NCI-H446 treated with DMSO at 0.1 percent for 48 hours (cell line): ENCODE measurements around the gene NEURL1B.

Experiments
- DNase-seq: peaks from one replicate; lab custom pipeline; 2025; lab: John Stamatoyannopoulos, UW

The NEURL1B gene

DNA sequence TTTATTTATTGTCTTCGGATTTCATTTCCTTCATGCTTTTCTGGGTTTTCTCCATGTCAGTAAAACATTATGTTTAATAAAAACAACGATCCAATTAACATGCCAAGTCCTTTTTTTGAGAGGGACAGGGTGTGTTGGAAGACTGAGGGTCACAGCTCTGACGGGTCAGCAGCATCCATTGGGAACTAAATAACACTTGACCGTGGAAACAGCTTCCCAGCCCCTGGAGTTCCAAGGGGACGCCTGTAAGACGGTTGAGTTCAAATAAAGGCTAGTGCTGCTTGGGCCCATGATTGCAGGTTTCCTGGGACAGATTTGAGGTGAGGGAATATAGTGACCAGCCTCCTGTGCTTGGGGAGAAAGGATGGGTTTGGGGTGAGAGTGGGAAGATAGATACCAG lies 30.4 kb upstream of the NEURL1B start:
- DNase-seq: no peak

DNA sequence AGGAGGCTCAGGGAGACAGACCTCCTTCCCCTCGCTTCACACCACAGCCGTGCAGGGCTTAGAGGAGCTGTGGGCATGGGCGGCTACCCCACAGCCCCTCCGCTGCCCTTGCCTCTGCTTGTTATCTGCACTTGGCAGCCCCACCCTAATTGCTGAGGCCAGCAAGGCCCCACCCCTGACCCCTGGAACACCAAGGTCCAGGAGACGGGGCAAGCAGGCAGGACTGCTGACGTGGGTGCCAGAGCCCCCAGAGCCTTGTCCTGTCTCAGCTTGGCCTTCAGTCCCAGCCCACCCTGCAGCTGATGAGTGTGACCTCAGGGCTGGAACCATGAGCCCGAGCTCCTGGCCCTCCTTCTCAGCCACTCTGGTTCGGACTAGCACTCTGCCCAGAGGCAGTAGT lies 29.1 kb upstream of the NEURL1B start:
- no peak for DNase-seq

DNA sequence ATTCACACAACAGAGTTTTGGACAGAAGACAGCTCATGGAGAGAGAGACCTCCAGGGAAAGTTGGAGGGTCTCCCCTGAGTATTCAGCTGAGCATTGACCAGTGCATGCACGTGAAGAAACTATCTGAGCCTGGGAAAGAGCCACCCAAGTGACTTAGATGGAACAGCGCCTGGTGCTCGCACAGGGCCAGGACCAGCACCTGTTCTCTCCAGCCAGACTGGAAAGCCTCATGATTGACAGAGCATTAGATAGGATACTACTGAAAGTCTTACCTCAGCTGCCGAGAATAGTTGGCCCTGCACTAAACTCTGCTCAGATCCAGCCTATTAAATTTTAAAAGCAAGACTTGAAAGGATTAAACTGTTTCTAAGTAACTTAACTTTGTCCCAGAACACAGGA lies 28.3 kb upstream of the NEURL1B start:
- DNase-seq: no peak

DNA sequence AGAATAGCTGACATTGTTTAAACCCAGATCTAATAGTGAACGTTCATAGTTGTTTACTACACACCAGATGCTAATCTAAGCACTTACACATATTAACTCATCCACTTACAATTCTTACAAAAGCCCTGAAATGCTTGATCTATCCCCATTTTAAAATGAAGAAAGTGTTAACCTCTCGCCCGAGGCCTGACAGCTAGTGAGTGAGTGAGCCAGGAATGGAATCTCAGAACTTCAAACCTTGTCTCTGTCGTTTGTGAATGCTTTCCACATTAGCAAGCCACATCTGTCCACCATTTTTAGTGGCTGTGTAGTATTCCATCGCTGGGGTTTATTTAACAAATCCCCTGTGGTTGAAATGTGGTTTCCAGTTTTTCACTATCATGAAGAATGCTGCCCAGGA lies 24.9 kb upstream of the NEURL1B start:
- no peak for DNase-seq

DNA sequence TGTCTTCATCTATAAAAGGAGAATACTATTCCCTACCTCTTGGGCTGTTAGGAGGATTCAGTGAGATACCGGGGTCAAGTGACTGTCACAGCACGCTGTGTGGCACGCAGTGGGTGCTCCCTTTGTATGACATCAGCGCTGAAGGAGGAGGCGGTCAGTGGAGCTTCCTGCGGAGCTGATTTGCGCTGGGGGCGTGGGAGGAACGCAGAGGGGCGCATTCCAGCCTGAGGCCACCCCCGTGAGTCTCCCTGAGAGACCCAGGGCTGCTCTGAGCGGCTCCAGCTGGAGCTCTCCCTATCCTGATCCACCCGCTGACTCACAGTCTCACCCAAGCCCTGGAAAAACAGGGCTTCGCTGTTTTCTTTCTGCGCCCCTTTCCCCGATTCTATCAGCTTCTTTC lies 24.3 kb upstream of the NEURL1B start:
- DNase-seq: no peak

DNA sequence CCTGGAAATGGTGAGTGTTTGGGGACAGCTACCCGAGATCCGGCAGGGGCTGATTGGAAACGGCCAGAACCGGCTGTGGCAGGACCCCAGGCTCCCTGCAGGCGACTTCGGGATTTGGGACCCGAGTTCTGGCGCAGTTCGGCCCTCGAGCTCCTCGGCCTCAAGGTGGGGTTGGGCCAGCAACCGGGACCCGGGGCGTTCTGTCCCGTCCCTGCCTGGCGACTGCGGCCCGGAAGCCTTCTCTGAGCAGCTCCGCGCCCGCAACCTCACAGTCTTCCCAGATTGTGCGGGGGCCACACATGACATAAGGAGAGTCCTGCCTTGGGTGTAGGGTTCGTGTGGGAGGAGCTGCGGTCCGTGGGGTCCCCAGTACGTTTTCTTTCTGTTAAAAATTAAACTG lies 23.2 kb upstream of the NEURL1B start:
- no peak for DNase-seq

DNA sequence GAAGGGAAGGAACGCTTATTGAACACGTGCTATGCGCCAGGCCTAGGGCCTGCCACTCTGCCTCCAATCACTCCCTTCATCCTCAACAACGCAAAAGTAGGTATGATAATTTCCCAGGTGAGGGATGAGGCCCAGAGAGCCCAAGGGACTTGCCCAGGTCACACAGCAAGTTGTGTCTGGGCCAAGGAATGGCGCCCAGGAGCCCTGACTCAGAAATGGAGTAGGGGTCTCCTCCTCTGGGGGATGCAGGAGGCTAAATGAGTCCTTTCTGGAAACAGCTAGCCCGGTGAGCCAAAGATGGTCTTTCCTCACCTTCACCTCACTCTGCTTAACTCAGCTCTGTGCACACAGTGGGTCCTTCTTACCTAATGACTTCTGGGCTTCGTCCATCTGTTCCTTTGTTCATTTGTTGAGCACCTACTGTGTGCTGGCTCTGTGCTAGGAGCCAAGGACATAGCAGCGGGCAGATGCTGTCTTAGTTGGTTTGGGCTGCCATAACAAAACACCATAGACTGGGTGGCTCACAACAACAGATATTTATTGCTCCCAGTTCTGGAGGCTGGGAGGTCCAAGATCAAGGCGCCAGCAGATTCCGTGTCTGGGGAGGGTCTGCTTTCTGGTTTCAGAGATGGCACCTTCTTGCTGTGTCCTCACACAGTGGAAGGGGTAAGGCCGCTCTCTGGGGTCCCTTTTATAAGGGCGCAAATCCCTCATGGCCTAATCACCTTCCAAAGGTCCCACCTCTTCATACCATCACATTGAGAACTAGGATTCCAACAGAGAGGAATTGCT lies 22.3 kb upstream of the NEURL1B start:
- DNase-seq: no peak

DNA sequence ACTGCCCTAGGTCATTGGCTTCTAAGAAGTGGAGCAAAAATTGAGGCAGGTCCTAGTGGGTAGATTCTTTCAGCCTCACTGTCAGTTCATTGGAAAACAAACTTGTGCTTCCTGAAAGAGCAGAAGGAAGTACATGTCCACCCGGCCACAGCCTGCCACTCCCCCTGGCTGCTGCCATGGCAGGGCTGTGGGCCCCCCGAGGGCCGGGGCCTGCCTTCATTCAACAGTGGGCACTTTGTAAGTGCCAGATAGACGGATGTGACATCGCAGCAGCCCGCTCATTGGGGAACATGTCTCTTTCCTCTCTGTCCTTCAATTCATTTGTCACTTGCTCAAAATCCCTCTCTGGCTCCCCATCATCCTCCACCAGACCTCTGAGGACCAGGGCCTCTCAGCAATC lies 20.6 kb upstream of the NEURL1B start:
- no peak for DNase-seq

DNA sequence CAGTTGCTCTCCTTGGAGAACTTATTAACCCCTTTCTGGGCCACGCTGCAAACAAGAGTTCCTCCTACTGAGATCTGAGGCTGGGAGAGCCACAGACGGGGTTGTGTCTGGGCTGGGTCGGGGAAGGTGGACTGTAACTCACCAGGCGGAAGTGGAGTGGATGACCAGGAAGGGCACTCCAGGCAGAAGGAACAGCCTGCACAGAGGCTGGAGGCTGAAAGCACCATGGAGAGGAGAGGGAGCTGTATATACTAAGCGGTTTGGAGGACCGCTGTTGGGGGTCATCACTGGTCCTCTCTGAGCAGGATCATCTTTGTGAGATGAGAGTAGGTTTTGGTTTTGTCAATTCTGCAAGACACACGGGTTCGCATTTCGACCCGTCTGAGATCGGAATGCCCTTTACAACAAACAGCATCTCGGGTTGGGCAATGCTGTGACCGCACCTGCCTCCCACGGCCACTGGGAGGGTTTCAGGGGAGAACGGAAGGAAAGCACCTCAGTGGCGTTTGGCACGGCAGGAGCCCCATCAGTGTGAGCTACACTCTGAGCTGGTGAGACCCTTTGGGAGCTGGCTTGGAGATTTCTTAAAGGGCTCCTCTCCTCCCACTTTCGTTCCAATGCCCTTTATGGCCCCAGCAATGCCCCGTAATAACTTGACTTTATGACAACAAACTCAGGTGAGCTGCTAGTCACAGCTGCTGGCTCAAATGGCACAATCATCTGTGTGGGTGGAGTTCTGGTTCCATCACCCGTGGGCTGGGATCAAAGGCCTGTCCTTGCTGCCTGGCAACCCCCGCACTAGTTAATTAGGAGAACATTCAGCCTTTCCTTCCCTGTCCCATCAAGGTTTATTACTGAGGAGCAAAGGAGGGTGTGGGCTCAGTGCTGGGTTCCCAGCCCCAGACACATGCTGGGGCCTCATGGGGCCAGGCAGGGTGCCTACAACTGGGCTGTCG lies 18.7 kb upstream of the NEURL1B start:
- DNase-seq: no peak

DNA sequence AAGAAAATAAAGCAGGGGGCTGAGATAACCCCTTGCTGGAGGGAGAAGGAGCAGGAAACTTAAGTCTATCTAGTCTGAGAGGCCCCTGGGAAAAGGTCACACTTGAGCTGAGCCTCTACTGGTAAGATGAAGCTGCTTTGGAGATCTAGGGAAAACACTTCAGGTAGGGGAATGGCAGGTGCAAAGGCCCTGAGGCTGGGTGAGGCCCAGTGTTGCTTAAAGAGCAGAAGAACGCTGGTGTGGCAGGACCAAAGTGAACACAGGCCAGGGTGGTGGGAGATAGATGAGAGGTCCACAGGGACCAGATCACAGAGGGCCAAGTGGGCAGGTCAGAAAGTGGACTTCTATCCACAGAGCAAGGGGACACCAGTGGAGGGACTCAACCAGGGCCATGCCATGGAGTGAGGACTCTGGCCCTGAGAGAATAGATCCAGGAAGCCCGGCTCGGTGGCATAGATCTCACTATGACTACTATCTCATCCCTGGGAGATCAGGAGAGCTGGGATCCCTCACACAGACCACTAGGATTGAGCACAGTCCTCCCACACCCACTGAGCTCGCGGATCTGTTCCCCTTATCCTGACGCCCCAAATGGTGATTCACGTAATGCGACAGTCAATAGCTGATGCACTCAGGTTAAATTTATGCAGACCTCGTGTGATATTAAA lies 17.6 kb upstream of the NEURL1B start:
- no peak for DNase-seq

DNA sequence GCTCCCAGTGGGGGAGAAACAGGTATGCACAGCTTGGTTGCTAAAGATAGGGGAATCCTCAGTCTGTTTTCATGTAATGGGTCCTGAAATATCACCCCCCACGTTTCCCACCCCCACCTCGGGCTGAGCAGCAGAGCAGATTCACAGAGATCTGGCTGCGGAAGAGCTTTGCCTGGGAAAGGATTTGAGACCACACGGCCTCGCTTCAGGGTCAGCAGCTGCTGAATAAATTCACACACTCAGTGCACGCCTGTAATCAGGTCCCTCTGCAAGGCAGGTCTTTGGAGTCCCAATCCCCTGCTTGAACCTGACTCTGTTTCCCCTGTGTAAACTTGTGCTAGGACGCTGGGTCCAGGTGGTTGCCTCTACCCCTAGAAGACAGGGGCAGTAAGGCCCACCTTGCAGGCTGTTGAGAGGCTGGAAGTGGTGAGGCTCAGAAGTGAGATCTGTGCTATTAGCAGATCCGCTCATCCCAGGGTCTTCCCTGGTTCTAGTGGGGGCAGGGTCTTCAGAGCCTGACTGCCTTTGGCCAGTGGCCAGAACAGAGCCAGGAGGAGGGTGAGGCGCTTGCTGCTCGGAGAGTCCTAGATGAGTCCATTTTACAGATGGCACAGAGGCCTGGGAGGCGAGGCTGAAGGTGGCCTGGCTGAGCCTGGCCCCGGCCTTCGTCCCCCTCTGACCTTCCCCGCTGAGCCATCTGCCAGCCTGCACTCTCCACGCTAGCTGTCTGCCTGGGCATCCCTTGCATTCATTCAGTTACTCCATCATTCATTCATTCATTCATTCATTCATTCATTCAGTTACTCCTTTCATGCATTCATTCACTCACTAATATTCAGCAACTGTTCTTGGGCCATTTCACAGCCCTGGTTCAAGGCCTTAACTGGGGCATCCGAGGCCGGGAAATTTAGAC lies 16.7 kb upstream of the NEURL1B start:
- no peak for DNase-seq

DNA sequence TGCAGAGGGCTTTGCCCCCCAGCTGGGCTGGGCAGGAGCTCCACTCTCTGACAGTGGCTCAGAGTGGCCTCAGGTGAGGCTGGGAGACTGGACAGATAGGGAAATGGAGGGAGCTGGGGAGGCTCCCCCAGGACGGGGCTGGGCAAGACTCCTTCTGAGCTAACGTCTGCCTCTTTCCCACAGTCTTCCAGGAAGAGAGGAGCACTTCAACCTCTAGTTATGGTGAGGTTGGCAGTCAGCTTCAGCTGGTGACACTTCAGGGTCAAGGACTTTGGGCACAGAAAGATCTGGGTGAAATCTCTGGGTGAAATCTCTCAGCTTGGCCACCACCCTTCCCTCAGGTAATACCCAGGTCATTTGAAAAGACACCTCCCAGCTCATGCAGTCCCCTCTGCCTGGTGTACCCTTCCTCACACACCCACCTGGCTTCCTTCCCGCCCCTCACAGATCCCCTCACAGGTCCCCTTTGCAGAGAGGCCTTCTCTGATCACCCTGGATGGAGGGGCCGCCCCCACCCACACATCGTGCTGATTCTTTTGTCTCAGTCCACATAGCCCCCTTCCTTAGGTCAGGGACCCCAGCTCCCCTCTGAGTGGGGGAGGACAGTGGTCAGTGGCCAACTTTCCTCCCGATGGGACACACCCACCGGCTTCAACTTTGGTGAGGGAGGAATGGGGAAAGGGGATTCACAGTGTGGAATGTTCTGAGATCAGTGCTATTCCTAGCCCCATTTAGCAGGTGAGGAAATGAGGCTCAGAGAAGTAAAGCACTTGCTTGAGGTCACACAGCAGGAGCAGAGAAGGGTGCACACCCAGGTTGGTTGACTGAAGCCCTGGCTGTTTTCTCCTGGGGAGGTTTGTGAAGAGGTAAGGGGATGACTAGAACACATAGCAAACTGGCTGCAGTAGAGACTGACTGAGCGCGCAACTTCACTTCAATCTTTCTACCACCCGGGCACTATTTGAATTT lies 15.8 kb upstream of the NEURL1B start:
- no peak for DNase-seq

DNA sequence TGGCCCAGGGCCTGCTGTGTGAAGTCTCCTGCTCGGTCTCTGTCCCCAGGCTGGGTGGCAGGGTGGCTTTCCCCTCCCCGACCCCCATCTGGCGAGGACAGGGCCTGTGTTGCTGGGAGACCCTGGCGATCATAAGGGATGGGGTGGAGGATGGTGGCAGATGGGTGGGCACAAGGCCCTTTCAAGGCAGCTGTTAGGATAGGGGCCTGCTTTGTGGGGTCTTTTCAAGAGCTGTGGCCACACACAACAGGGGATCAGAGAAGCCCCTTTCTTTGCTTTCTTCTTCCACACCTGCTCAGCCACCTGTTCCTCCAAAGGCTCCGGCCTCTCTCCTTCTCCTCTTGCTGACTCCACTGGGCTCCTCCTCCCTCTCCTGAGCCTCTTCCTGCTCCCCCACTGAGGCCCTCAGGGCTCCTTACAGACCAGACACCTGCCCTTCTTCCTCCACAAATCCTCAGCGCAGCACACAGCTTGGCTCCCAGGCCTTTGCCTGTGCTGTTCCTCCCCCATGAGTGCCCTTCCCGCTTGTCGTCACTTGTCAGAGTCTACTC lies 15.0 kb upstream of the NEURL1B start:
- DNase-seq: no peak

DNA sequence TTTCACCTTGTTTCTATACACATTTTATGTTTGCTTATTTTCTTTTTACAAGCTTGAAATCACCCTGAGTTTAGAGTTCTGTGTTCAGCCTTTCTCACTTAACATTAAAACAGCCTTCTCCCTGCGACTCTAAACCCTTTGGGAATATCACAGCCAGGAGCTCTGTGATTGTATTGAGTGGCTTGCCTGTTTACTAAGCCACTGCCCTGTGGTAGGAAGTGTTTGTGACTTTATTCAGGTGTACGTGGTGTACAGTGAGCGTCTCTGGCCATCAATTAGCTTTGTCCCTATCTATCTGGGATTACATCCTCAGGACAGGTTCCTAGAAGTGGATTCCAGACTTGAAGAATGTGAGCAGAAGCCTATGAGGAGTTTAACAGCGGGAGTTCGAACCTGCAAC lies 11.0 kb upstream of the NEURL1B start:
- no peak for DNase-seq

DNA sequence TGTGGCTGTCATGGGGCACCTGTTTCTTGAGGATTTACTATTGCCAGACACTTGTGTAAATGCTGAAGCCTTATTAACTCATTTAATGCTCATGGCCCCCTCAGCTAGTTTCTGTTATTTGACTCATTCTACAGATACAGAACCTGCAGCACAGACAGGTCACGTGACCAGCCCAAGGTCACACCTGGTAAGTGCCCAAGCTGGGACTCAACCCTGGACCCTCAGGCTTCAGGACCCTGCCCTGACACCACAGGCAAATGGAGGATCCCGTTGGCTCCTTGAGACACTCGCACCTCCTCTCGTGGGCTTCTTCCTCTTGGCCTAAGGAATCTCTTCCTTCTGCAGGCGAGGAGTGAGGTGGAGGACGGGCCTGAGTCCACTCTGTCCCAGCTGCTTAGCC lies 10.6 kb upstream of the NEURL1B start:
- DNase-seq: no peak

DNA sequence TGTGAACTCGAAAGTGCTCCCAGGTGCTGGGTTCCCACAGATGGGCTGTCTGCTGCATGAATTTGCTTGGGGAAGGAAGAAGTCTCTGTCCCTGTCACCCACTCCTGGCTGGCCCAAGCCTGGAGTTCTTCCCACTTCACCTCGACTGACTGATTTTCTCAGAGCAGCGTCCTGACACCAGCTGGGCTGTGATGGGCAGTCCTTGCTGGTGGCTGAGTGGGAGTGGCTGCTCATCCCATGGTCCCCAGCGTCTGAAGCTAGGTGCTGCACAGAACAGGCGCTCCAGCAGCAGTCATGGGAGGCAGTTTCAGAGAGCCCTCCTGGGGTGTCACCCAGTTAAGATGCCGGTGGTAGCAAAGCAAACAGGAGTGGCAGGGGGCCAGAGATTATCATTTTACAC lies 10.1 kb upstream of the NEURL1B start:
- DNase-seq: no peak

DNA sequence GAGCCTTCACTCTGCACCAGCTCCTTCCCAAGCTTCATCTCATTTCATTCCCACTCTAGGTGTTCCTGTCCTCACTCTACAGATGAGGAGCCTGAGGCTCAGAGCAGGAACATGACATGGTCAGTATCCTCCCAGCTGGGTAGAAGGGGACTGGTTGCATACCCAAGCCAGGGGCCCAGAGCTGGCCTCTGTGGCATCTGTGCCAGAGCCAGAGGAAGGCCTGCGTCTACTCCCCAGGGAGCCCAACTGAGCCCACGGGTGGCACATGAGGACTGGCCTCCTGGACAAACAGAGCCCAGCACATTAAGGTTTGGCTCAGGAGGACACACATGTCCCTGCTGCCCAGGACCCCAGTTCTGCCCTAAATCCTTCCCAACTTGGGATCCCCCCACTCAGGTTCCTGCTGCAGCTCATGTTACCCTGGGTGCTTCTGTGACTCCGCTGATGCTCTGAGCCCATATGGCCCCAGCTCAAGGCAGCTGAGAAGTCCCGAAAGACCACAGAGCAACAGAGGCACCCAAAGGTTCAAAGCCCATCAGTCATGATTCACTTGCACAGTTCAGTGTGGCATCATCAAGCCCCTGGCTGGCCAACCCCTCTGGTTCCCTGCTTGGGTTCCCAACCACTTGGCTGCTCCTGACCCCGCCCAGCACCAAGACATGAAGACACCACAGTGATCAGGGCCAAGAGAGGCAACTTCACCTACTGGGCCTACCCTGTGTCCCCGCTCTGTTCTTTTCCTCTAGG lies 8.5 kb upstream of the NEURL1B start:
- no peak for DNase-seq

DNA sequence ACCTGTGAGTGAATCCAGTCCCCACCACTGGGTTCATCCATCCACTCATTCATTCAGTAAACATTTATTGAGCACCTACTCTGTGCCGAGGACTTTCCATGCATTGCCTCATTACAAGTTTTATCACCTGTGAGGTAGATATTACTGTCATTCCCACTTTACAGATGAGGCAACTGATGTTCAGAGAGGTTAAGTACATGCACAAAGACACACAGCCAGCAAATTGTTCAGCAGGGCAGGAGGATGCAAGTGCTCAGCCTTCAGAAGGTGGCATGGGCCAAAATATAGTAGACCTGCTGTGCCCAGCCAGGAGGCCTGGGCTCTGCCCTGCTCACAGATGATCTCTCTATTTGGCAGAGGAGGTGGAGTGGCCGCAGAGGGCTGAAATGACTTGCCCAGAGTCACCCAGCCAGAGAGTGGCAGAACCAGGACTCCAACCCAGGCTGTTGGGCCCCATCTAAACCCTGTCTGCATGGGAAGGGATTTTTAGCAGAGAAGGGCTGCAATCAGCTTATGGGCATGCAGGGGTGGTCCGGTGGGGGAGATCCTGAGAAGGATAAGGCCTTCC lies 7.6 kb upstream of the NEURL1B start:
- no peak for DNase-seq
